PC-3 (cell line): ENCODE data around the gene CLNK. TPM values are rescaled to one million over a fixed set of nuclear protein-coding genes. Genes with fewer than 3 reads are reported as not detected.

ENCODE experiments used
- ATAC-seq: fragments of 200-7000 bp; cut with Tn5 transposase; 2 replicates; pipeline ENCODE4 v1.9.1; 2020; ENCODE audit warnings: mild to moderate bottlenecking, moderate library complexity
- Bru-seq: library from RNA; stranded (reverse); fragments of 400-500 nt; gene quantifications from one replicate; lab custom pipeline; 2021; lab: Mats Ljungman, UMichigan
- BruChase-seq, 2 experiments: library from RNA; stranded (reverse); fragments of 400-500 nt; gene quantifications; one replicate each; lab custom pipeline; 2021; lab: Mats Ljungman, UMichigan
- BruUV-seq: library from RNA; stranded (reverse); fragments of 400-500 nt; replicated peaks from 2 replicates; lab custom pipeline; 2021; lab: Mats Ljungman, UMichigan
- CTCF ChIA-PET: fragments of 300-600 bp; sonication (Branson Sonifier 250); formaldehyde crosslinking; loops from one replicate; lab custom pipeline; 2022; ENCODE audit warnings: antibody characterized with exemption; lab: Charles Lee
- POLR2A ChIA-PET: fragments of 300-600 bp; sonication (Branson Sonifier 250); formaldehyde crosslinking; loops from one replicate; lab custom pipeline; 2022; ENCODE audit warnings: antibody characterized with exemption; ENCODE audit not compliant: unreplicated experiment; lab: Charles Lee
- DNase-seq: peaks from one replicate; pipeline ENCODE4 v3.0.0-alpha.2; 2015
- H2AFZ ChIP-seq: fragments of 300-600 bp; sonication (generic); 2 replicates; pipeline ENCODE4 v1.6.0; 2016; ENCODE audit warnings: antibody characterized with exemption, low read length
- H3F3A ChIP-seq: fragments of 300-600 bp; sonication (generic); one replicate; pipeline ENCODE4 v1.6.0; 2017; ENCODE audit warnings: antibody characterized with exemption, low read length, control low read depth, mild to moderate bottlenecking; ENCODE audit not compliant: unreplicated experiment
- H3K27ac ChIP-seq: fragments of 300-600 bp; sonication (generic); 2 replicates; pipeline ENCODE4 v1.5.1; 2016; ENCODE audit warnings: mild to moderate bottlenecking, low read length
- H3K27me3 ChIP-seq: fragments of 300-600 bp; sonication (generic); 2 replicates; pipeline ENCODE4 v1.6.1; 2016; ENCODE audit warnings: low read length, mixed read lengths
- H3K36me3 ChIP-seq: fragments of 300-600 bp; sonication (generic); 2 replicates; pipeline ENCODE4 v1.6.1; 2016; ENCODE audit warnings: low read depth, mixed run types, low read length, mixed read lengths
- H3K4me1 ChIP-seq: fragments of 300-600 bp; sonication (generic); 2 replicates; pipeline ENCODE4 v1.5.1; 2016; ENCODE audit warnings: low read length; ENCODE audit not compliant: insufficient read depth
- H3K4me2 ChIP-seq: fragments of 300-600 bp; sonication (generic); 2 replicates; pipeline ENCODE4 v1.6.0; 2016; ENCODE audit warnings: low read length
- H3K4me3 ChIP-seq: fragments of 300-600 bp; sonication (generic); 2 replicates; pipeline ENCODE4 v1.5.1; 2016; ENCODE audit warnings: mild to moderate bottlenecking, low read length, mixed read lengths
- H3K79me2 ChIP-seq: fragments of 300-600 bp; sonication (generic); 2 replicates; pipeline ENCODE4 v1.6.1; 2017; ENCODE audit warnings: low read length, mixed read lengths
- H3K9ac ChIP-seq: fragments of 300-600 bp; sonication (generic); 2 replicates; pipeline ENCODE4 v1.6.0; 2016; ENCODE audit warnings: mild to moderate bottlenecking, low read length
- H3K9me2 ChIP-seq: fragments of 300-600 bp; sonication (generic); replicated peaks from 2 replicates; pipeline ENCODE4 v1.6.1; 2016; ENCODE audit warnings: mixed run types, low read length, mixed read lengths
- H3K9me3 ChIP-seq: fragments of 300-600 bp; sonication (generic); 2 replicates; pipeline ENCODE4 v1.6.1; 2016; ENCODE audit warnings: low read length, mixed read lengths
- H4K20me1 ChIP-seq: fragments of 300-600 bp; sonication (generic); 2 replicates; pipeline ENCODE4 v1.6.1; 2016; ENCODE audit warnings: low read length, mixed read lengths
- CTCF ChIP-seq: fragments of 300-600 bp; sonication (generic); conservative IDR thresholded peaks from 2 replicates; pipeline ENCODE4 v1.5.1; 2017; ENCODE audit warnings: antibody characterized with exemption, low read depth, mild to moderate bottlenecking, low read length
- EZH2 ChIP-seq: fragments of 300-600 bp; sonication (generic); IDR thresholded peaks from one replicate; pipeline ENCODE4 v1.6.1; 2017; ENCODE audit warnings: antibody characterized with exemption, mild to moderate bottlenecking, low read length; ENCODE audit not compliant: unreplicated experiment
- EZH2phosphoT487 ChIP-seq: fragments of 300-600 bp; sonication (generic); IDR thresholded peaks from 2 replicates; pipeline ENCODE4 v1.6.1; 2018; ENCODE audit warnings: mild to moderate bottlenecking, antibody characterized with exemption, low read length, borderline replicate concordance
- intact Hi-C: fragments of 100-400 bp; cut with micrococcal nuclease; formaldehyde crosslinking; loops from 2 replicates; pipeline ENCODE4 v1.9.0; 2023
- long read RNA-seq: library from polyadenylated mRNA; unstranded; transcript quantifications from one replicate; pipeline ENCODE4 v2.0.0, GENCODE V29; 2021; ENCODE audit not compliant: unreplicated experiment
- total RNA-seq: library from RNA; depleted of rRNA; stranded (reverse); fragments of >200 nt; gene quantifications from 2 replicates; pipeline ENCODE4 v1.2.3, GENCODE V29; 2014; rRNA removed

Gene CLNK
- not detected in 2 replicates for total RNA-seq
- percentile 3 among the genes with signal in this experiment for Bru-seq, nascent RNA
- percentile 1 among the genes with signal in this experiment for BruChase-seq, experiment 1, labeled RNA remaining after a 6-hour chase
- BruChase-seq, experiment 2, labeled RNA remaining after a 2-hour chase: percentile 2 among the genes with signal in this experiment
- long read RNA-seq: 0 reads

- no peaks in the 10 kb centered on the region for H3K27me3 ChIP-seq
- no TSS peak for BruUV-seq
- no peaks in the 10 kb centered on the region for H3K9me2 ChIP-seq
- no peaks in the 10 kb centered on the region for H3K36me3 ChIP-seq
- intact Hi-C loops: no loop called here
- no peaks in the 10 kb centered on the region for H3K79me2 ChIP-seq
- no peak within 1 kb of the TSS for H3K9ac ChIP-seq
- no peak within 1 kb of the TSS for H3K4me2 ChIP-seq
- POLR2A ChIA-PET: no interaction called here
- H3K4me3 ChIP-seq: no peak within 1 kb of the TSS
- TF ChIP-seq EZH2: no peak
- no peak for TF ChIP-seq EZH2phosphoT487
- TF ChIP-seq CTCF: no peak
- H3K27ac ChIP-seq: no peak within 1 kb of the TSS
- no peak for DNase-seq
- no peak within 1 kb of the TSS for H2AFZ ChIP-seq
- H3K9me3 ChIP-seq: no peaks in the 10 kb centered on the region
- no peak for ATAC-seq
- CTCF ChIA-PET: no interaction called here
- no peaks in the 10 kb centered on the region for H3F3A ChIP-seq
- no peaks in the 10 kb centered on the region for H3K4me1 ChIP-seq
- H4K20me1 ChIP-seq: no peaks in the 10 kb centered on the region
Observed at GRCh38 chr4:10684631-10685030, at the start of gene CLNK. CLNK (minus strand) TSS chr4:10684768; CDS start chr4:10667869, 16,899 bp downstream.

- ATAC-seq: no peak
- H3K79me2 ChIP-seq: no peaks in the 10 kb centered on the region
- ChIA-PET CTCF (no interaction called here), POLR2A (no interaction called here)
- no peak overlapping the region for H3K27ac ChIP-seq
- no peak overlapping the region for H2AFZ ChIP-seq
- no peak for TF ChIP-seq EZH2
- no peak for TF ChIP-seq EZH2phosphoT487
- no peak for TF ChIP-seq CTCF
- no peaks in the 10 kb centered on the region for H3K36me3 ChIP-seq
- H3F3A ChIP-seq: no peaks in the 10 kb centered on the region
- no peak overlapping the region for H3K4me3 ChIP-seq
- H3K4me2 ChIP-seq: no peak overlapping the region
- H3K9me2 ChIP-seq: no peaks in the 10 kb centered on the region
- no peaks in the 10 kb centered on the region for H3K27me3 ChIP-seq
- intact Hi-C loops: no loop called here
- no peaks in the 10 kb centered on the region for H3K4me1 ChIP-seq
- H4K20me1 ChIP-seq: no peaks in the 10 kb centered on the region
- H3K9me3 ChIP-seq: no peaks in the 10 kb centered on the region
- H3K9ac ChIP-seq: no peak overlapping the region
- no peak for DNase-seq
- BruUV-seq: no TSS peak
Observed at GRCh38 chr4:10733481-10734062, 49.0 kb upstream of the CLNK start.

GRCh38 chr4:10732914-10733415 lies 48.4 kb upstream of the CLNK start:
- BruUV-seq: no TSS peak
- Histone ChIP-seq H4K20me1 (no peaks in the 10 kb centered on the region), H3K27me3 (no peaks in the 10 kb centered on the region), H3K4me2 (no peak overlapping the region), H3K9me3 (no peaks in the 10 kb centered on the region), H3K9ac (no peak overlapping the region), H3K4me3 (no peak overlapping the region), H3F3A (no peaks in the 10 kb centered on the region), H2AFZ (no peak overlapping the region), H3K4me1 (no peaks in the 10 kb centered on the region), H3K36me3 (no peaks in the 10 kb centered on the region), H3K27ac (no peak overlapping the region), H3K9me2 (no peaks in the 10 kb centered on the region), H3K79me2 (no peaks in the 10 kb centered on the region)
- intact Hi-C loops: no loop called here
- no peak for TF ChIP-seq EZH2phosphoT487
- no peak for TF ChIP-seq CTCF
- no peak for TF ChIP-seq EZH2
- no peak for ATAC-seq
- ChIA-PET CTCF (no interaction called here), POLR2A (no interaction called here)
- no peak for DNase-seq
